HepG2 (cell line): ENCODE measurements around the gene CTSO. TPM values are rescaled to one million over a fixed set of nuclear protein-coding genes. Genes with fewer than 3 reads are reported as not detected.

Source experiments
- ATAC-seq: fragments of 200-7000 bp; cut with Tn5 transposase; 3 replicates; pipeline ENCODE4 v1.9.1; 2020; ENCODE audit warnings: mild to moderate bottlenecking, moderate library complexity
- BruUV-seq: library from RNA; stranded (reverse); fragments of 400-500 nt; replicated peaks from 2 replicates; lab custom pipeline; 2021; lab: Mats Ljungman, UMichigan
- CTCF ChIA-PET: fragments of 300-600 bp; formaldehyde crosslinking; extraction: SDS; loops from one replicate; lab custom pipeline; 2021; ENCODE audit warnings: low total read pairs, inconsistent platforms, low intra/inter-chr PET ratio; lab: Yijun Ruan, JAX
- POLR2A ChIA-PET: fragments of 350-600 bp; sonication (Branson Sonifier 250); formaldehyde crosslinking; loops from one replicate; lab custom pipeline; 2020; ENCODE audit warnings: antibody characterized with exemption, inconsistent platforms; lab: Yijun Ruan, JAX
- DNase-seq: peaks from one replicate; pipeline ENCODE4 v3.0.0-alpha.2; 2015; ENCODE audit warnings: low spot score
- FAIRE-seq: peaks from 3 replicates; lab custom pipeline; 2011; peaks lifted over from hg19 to GRCh38; lab: Jason Lieb, UNC
- H2AFZ ChIP-seq: one replicate; pipeline ENCODE4 v1.6.1; 2011; ENCODE audit warnings: low read length, inconsistent platforms
- H3K27ac ChIP-seq: fragments of 300-600 bp; 3 replicates; pipeline ENCODE4 v1.8.0; 2011; ENCODE audit warnings: mixed run types, mild to moderate bottlenecking, mixed read lengths, low read length, inconsistent platforms; ENCODE audit not compliant: insufficient read depth; ENCODE audit errors: extremely low read length
- H3K27me3 ChIP-seq, 2 experiments: fragments of 200-600 bp in 1 of 2; 2 replicates in 1 of 2; 3 replicates in 1 of 2; pipeline versions ENCODE4 v1.6.0 to v1.8.0; 2011; ENCODE audit warnings: low read length in 2 of 2, mild to moderate bottlenecking in 2 of 2, moderate library complexity in 2 of 2, inconsistent platforms in 1 of 2; ENCODE audit not compliant: insufficient read depth in 2 of 2, control insufficient read depth in 1 of 2
- H3K36me3 ChIP-seq, 2 experiments: fragments of 200-600 bp in 1 of 2; replicated peaks in 1 of 2; 2 replicates in 1 of 2; 3 replicates in 1 of 2; pipeline versions ENCODE4 v1.5.1 to v1.8.0; 2011; ENCODE audit warnings: low read length in 2 of 2, inconsistent platforms in 1 of 2; ENCODE audit not compliant: insufficient read depth in 2 of 2, control insufficient read depth in 1 of 2
- H3K4me1 ChIP-seq: 2 replicates; pipeline ENCODE4 v1.5.1; 2012; ENCODE audit warnings: low read length, inconsistent platforms; ENCODE audit not compliant: insufficient read depth
- H3K4me2 ChIP-seq: 2 replicates; pipeline ENCODE4 v1.6.0; 2011; ENCODE audit warnings: low read depth, low read length, inconsistent platforms
- H3K4me3 ChIP-seq, 3 experiments: fragments of 200-600 bp in 1 of 3; sonication (generic), shearing (Covaris generic) in 1 of 3; replicated peaks in 1 of 3; 2 replicates each; pipeline ENCODE4 v1.5.1; 2011 to 2016; ENCODE audit warnings: low read length in 3 of 3, inconsistent platforms in 2 of 3, low read depth in 2 of 3, mild to moderate bottlenecking in 2 of 3, control low read depth in 1 of 3, mixed read lengths in 1 of 3; ENCODE audit not compliant: insufficient read depth in 1 of 3
- H3K79me2 ChIP-seq: one replicate; pipeline ENCODE4 v1.6.1; 2011; ENCODE audit warnings: low read length, inconsistent platforms; ENCODE audit not compliant: insufficient read depth
- H3K9ac ChIP-seq: 2 replicates; pipeline ENCODE4 v1.6.0; 2011; ENCODE audit warnings: mild to moderate bottlenecking, low read depth, low read length, inconsistent platforms; ENCODE audit not compliant: insufficient read depth
- H3K9me3 ChIP-seq: 2 replicates; pipeline ENCODE4 v1.5.1; 2012; ENCODE audit warnings: mild to moderate bottlenecking, low read length
- H4K20me1 ChIP-seq: 2 replicates; pipeline ENCODE4 v1.6.0; 2011; ENCODE audit warnings: inconsistent platforms, mild to moderate bottlenecking, low read length, moderate library complexity; ENCODE audit not compliant: insufficient read depth
- AHR ChIP-seq: IDR thresholded peaks from 2 replicates; pipeline ENCODE4 v1.6.1; 2018; ENCODE audit warnings: missing genetic modification reagents, missing compliant biosample characterization
- FOXA3 ChIP-seq: IDR thresholded peaks from 2 replicates; pipeline ENCODE4 v1.6.1; 2016; ENCODE audit warnings: missing genetic modification reagents, missing compliant biosample characterization
- HNRNPUL1 ChIP-seq: fragments of 200-400 bp; formaldehyde crosslinking; IDR thresholded peaks from 2 replicates; pipeline ENCODE4 v1.6.1; 2017; ENCODE audit warnings: low read depth, mild to moderate bottlenecking, low read length, moderate library complexity
- MAZ ChIP-seq, 2 experiments: sonication (generic) in 1 of 2; formaldehyde crosslinking in 1 of 2; IDR thresholded peaks; 2 replicates each; pipeline versions ENCODE4 v1.5.0 to v1.6.1; 2012 to 2020; ENCODE audit warnings: low read depth in 2 of 2, mild to moderate bottlenecking in 2 of 2, borderline replicate concordance in 1 of 2, improper control_type of control experiment in 1 of 2, low read length in 1 of 2, missing genetic modification reagents in 1 of 2, moderate library complexity in 1 of 2
- RFX5 ChIP-seq: IDR thresholded peaks from 2 replicates; pipeline ENCODE4 v1.6.1; 2011; ENCODE audit warnings: low read depth, low read length, improper control_type of control experiment
- TFE3 ChIP-seq: IDR thresholded peaks from 2 replicates; pipeline ENCODE4 v1.6.1; 2016
- ZGPAT ChIP-seq: IDR thresholded peaks from 2 replicates; pipeline ENCODE4 v1.6.1; 2016; ENCODE audit warnings: mild to moderate bottlenecking
- ZNF350 ChIP-seq: sonication (generic); formaldehyde crosslinking; IDR thresholded peaks from 2 replicates; pipeline ENCODE4 v1.4.0; 2020; ENCODE audit warnings: mild to moderate bottlenecking, low read depth, missing genetic modification reagents, borderline replicate concordance
- ZNF446 ChIP-seq: sonication (generic); formaldehyde crosslinking; IDR thresholded peaks from 2 replicates; pipeline ENCODE4 v1.5.0; 2020; ENCODE audit warnings: mild to moderate bottlenecking, missing genetic modification reagents
- ZNF629 ChIP-seq: sonication (generic); formaldehyde crosslinking; conservative IDR thresholded peaks from 2 replicates; pipeline ENCODE4 v1.5.0; 2020; ENCODE audit warnings: missing genetic modification reagents
- ZNF674 ChIP-seq: sonication (generic); formaldehyde crosslinking; IDR thresholded peaks from 2 replicates; pipeline ENCODE4 v1.5.0; 2020; ENCODE audit warnings: low read depth, mild to moderate bottlenecking, missing genetic modification reagents
- ZSCAN31 ChIP-seq: sonication (generic); formaldehyde crosslinking; IDR thresholded peaks from 2 replicates; pipeline ENCODE4 v1.5.0; 2020; ENCODE audit warnings: low read depth, mild to moderate bottlenecking, missing genetic modification reagents
- WGBS: methylation state at CpG from one replicate; pipeline ENCODE4 v1.1.6; 2017; ENCODE audit warnings: low lambda C conversion rate; 5-methylcytosine and 5-hydroxymethylcytosine counted together
- in situ Hi-C: cut with HindIII; loops from 2 replicates; pipeline ENCODE4 v1.10.0; 2017; ENCODE audit warnings: low pct_unique_long_range_greater_than_20kb; ENCODE audit not compliant: extremely low pct_ligation_motif_present
- intact Hi-C: fragments of 100-400 bp; cut with micrococcal nuclease; formaldehyde crosslinking; loops from one replicate; pipeline ENCODE4 v1.10.0; 2022; ENCODE audit not compliant: unreplicated experiment
- polyA plus RNA-seq, 8 experiments: library from polyadenylated mRNA; depleted of rRNA in 3 of 8; stranded (reverse) in 7 of 8; unstranded in 1 of 8; fragments of >200 nt; fragmentation: Illumina TruSeq in 4 of 8; extraction: Trizol in 4 of 8; gene quantifications; 2 replicates each; pipeline versions ENCODE4 v1.2.1 to v1.2.3, GENCODE V29; 2011 to 2016; ENCODE audit warnings: low read depth in 4 of 8, missing spikeins in 1 of 8, mixed read lengths in 1 of 8; ENCODE audit not compliant: insufficient read depth in 1 of 8
- total RNA-seq, 5 experiments: library from RNA; depleted of rRNA; stranded (reverse); fragments of >200 nt; fragmentation: Illumina TruSeq; extraction: Trizol; gene quantifications; 2 replicates each; pipeline ENCODE4 v1.2.3, GENCODE V29; 2016; ENCODE audit warnings: low read depth in 1 of 5
- TF ChIP-seq, protein P1 (sequence below): IDR thresholded peaks from 2 replicates; pipeline ENCODE4 v1.6.1; 2016; ENCODE audit warnings: missing biosample characterization, missing genetic modification reagents, low read depth
- TF ChIP-seq, protein P2 (sequence below): sonication (generic); formaldehyde crosslinking; IDR thresholded peaks from 2 replicates; pipeline ENCODE4 v1.5.0; 2020; ENCODE audit warnings: missing genetic modification reagents
- TF ChIP-seq, protein P3 (sequence below): sonication (generic); formaldehyde crosslinking; IDR thresholded peaks from 2 replicates; pipeline ENCODE4 v1.5.0; 2020; ENCODE audit warnings: missing genetic modification reagents

The CTSO gene
- total and polyA plus RNA-seq, 2 of the 13 experiments (the other 11 are each of a cell fraction or from before 2014, with no cell fraction given), result 0.07 to 0.17 TPM

DNA sequence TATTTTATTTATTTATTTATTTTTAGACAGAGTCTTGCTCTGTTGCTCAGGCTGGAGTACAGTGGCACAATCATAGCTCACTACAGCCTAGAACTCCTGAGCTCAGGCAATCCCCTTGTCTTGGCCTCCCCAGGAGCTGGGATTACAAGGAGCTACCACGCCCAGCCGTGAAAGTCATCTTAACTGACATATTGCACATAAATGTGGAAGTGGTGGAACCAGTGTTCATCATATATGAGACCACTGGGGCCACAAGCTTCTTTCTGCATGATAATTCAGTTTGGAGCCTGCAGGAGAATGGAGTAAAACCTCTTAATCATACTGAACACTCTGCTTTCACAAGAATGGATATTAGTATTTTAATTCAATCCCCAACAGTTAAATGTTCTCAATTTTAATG lies 12.5 kb upstream of the CTSO start:
- no peak overlapping the region for H3K4me3 ChIP-seq
- no peaks in the 10 kb centered on the region for H3K36me3 ChIP-seq
- no peak for TF ChIP-seq TFE3 (CRISPR knock-in tag)
- TF ChIP-seq, protein P1, sequence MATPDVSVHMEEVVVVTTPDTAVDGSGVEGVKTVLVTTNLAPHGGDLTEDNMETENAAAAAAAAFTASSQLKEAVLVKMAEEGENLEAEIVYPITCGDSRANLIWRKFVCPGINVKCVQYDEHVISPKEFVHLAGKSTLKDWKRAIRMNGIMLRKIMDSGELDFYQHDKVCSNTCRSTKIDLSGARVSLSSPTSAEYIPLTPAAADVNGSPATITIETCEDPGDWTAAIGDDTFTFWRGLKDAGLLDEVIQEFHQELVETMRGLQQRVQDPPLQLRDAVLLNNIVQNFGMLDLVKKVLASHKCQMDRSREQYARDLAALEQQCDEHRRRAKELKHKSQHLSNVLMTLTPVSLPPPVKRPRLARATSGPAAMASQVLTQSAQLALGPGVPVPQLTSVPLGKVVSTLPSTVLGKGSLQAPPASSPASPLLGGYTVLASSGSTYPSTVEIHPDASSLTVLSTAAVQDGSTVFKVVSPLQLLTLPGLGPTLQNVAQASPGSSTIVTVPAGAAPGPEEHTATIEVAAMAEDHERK (CRISPR knock-in tag), result no peak
- TF ChIP-seq FOXA3 (CRISPR knock-in tag), result no peak
- TF ChIP-seq AHR (CRISPR knock-in tag), result no peak
- TF ChIP-seq ZGPAT (CRISPR knock-in tag), result no peak
- TF ChIP-seq ZSCAN31, result no peak
- no peak for TF ChIP-seq HNRNPUL1
- TF ChIP-seq MAZ (IDR thresholded peaks at IDR 0.05; ENCODE audit: borderline replicate concordance, low read depth, low read length), result no peak
- TF ChIP-seq MAZ (CRISPR knock-in tag; IDR thresholded peaks at IDR 0.05; ENCODE audit: low read depth), result no peak
- TF ChIP-seq ZNF629 (CRISPR knock-in tag), result no peak
- no peak for TF ChIP-seq ZNF674 (CRISPR knock-in tag)
- no peak for TF ChIP-seq ZNF350 (CRISPR knock-in tag)
- TF ChIP-seq, protein P2, sequence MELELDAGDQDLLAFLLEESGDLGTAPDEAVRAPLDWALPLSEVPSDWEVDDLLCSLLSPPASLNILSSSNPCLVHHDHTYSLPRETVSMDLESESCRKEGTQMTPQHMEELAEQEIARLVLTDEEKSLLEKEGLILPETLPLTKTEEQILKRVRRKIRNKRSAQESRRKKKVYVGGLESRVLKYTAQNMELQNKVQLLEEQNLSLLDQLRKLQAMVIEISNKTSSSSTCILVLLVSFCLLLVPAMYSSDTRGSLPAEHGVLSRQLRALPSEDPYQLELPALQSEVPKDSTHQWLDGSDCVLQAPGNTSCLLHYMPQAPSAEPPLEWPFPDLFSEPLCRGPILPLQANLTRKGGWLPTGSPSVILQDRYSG (CRISPR knock-in tag), result no peak
- no peak for TF ChIP-seq ZNF446
- TF ChIP-seq RFX5, result no peak
- TF ChIP-seq, protein P3, sequence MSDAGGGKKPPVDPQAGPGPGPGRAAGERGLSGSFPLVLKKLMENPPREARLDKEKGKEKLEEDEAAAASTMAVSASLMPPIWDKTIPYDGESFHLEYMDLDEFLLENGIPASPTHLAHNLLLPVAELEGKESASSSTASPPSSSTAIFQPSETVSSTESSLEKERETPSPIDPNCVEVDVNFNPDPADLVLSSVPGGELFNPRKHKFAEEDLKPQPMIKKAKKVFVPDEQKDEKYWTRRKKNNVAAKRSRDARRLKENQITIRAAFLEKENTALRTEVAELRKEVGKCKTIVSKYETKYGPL (CRISPR knock-in tag), result no peak
- TF ChIP-seq, all 625 proteins: peak for 0
- ATAC-seq (no peak), DNase-seq (no peak), FAIRE-seq (no peak)
- H4K20me1 ChIP-seq, result no peaks in the 10 kb centered on the region
- no peaks in the 10 kb centered on the region for H3K9me3 ChIP-seq
- no peaks in the 10 kb centered on the region for H3K79me2 ChIP-seq
- H3K4me1 ChIP-seq, result no peaks in the 10 kb centered on the region
- no peak overlapping the region for H3K4me2 ChIP-seq
- no peaks in the 10 kb centered on the region for H3K27me3 ChIP-seq
- in situ Hi-C loops (no loop called here), intact Hi-C loops (no loop called here)
- no peak overlapping the region for H3K9ac ChIP-seq
- no TSS peak for BruUV-seq
- WGBS, result 8% methylated on average over 2 of the region's 2 CpGs
- ChIA-PET CTCF (no interaction called here), POLR2A (no interaction called here)
- no peak overlapping the region for H2AFZ ChIP-seq
- no peak overlapping the region for H3K27ac ChIP-seq
